GM21390 (cell line): ENCODE data around the gene BIRC5.
"Not testable (repeated sequence)": the region's sequence is repeated elsewhere in the genome, so short reads cannot be mapped to it uniquely, and the experiment has no call there.

Experiments used
- ATAC-seq: cut with Tn5 transposase; IDR thresholded peaks from one replicate; pipeline ENCODE4 v1.9.1; 2021; ENCODE audit not compliant: unreplicated experiment

Gene BIRC5

DNA sequence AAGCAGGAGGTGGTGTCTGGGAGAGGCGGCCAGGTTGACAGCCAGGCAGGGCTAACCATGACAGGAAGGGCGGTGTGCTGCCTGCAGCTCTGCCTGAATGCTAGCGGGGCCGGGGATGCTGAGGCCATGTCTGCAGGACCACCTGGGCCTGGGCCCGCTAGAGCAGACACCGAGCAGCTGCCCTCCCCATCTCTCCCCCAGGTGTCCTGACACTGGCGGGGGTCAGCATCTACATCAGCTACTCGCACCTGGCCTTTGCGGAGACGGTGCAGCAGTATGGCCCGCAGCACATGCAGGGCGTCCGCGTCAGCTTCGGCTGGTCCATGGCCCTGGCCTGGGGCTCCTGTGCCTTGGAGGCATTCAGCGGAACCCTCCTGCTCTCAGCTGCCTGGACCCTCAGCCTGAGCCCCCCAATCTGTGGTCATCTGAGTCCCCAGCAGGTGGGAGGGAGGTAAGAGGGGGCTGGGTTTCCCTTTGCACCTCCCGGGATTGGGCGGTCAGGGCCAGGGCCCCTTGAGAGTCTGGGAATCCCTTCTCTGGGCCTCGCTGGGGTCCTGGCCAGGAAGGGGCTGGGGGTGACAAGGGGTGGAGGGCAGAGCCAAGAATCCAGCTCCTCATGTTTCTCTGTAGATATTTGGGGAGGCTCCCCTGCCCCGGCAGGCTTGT lies 24.9 kb downstream of the BIRC5 start:
- ATAC-seq = no peak

DNA sequence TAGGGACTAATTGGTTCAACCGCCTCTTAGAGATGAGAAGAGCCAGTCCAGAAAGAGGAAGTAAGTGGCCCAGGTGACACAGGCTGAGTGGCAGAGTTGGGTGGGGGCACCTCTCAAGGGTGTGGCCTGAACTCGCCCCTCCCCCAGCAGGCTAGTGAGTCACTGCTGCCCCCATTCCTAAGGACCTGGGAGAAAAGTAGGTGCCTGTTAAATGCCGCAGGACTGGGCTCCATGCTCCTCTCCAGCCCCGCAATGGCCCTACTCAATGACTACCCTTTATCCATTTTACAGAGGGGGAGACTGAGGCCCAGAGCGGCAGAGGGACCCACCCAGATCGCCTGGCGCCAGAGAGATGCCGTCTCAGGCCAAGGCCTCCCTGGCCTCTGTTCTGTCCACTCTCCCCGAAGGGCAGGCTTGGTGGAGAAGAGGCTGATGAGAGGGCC lies 25.5 kb downstream of the BIRC5 start:
- no peak for ATAC-seq

DNA sequence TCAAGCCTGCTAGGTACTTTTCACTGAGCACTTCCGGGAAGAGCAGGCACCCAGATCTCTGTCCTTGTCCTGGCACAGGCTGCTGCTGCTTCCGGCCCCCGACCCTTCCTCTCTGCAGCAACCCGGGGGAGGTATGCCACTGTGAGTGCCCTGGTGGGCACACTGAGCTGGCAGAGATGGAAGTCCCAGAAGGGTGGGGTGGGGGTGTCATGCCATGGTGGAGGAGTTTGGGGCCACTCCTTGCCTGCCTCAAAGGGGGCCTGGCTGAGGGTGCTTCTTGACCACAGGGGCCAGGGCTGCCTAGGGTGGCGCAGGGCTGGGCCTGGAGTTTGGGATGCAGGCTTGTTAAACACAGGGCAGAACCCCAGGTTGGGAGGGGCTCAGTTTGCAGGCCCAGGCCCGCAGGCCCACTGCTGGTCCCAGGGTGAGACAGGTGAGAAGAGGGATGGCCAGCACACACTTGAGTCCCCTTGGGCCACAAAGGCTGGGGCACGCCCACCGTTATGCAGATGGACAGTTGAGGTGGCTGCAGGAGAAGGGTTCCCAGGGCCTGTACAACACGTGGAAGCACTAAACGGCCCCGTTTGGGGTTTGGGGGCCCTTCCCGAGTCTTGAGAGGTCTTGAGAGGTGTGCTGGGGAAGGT lies 26.1 kb downstream of the BIRC5 start:
- no peak for ATAC-seq

DNA sequence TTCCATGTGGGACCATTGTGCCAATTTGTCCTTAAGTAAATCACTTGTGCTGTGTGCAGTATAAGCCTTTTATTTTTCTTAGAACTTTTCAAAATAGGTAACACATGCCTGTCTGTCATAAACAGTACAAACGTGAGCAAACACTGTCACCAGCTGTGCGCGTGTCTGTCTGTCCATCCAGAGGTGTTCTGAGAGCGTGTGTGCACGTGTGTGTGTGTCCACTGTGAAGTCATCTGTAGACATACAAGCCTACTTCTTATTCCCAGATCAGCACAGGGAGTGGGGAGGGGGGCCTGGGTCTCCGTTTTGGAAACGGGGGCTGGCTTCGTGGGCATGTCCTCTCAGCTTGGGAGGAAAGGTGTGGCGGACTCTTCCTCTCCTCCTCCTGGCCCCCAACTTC lies 26.8 kb downstream of the BIRC5 start:
- ATAC-seq = no peak

DNA sequence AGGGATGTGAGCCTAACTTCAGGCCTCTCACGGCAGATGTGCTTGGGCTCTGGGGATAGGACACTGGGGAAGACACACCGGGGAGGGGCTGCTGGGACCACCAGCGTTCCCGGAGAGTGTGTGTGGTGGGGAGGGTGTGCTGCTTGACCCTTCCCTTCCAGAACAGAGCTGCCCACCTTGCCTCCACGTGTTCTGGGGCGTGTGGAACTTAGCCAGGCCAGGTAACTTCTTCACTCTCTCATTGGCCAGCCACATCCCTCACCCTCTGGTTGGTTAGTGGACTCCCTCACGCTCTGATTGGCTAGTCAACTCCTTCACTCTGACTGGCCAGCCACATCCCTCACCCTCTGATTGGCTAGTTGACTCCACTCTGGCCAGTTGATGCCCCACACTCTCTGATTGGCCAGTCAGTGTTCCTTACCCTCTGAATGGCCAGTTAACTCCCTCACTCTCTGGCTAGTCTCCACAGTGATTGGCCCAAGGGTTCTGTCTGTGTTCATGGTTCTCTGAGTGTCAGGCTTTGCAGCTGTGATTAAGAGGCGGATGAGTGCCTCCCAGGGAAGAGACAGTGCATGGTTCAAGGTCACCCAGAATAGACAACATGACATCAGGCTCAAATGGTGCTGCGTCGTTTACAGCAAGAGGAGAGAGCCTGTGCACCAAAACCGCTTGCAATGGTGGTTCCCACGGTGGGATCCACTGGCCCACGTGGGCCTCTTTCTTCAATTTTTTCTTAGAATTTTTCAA lies 27.4 kb downstream of the BIRC5 start:
- no peak for ATAC-seq

DNA sequence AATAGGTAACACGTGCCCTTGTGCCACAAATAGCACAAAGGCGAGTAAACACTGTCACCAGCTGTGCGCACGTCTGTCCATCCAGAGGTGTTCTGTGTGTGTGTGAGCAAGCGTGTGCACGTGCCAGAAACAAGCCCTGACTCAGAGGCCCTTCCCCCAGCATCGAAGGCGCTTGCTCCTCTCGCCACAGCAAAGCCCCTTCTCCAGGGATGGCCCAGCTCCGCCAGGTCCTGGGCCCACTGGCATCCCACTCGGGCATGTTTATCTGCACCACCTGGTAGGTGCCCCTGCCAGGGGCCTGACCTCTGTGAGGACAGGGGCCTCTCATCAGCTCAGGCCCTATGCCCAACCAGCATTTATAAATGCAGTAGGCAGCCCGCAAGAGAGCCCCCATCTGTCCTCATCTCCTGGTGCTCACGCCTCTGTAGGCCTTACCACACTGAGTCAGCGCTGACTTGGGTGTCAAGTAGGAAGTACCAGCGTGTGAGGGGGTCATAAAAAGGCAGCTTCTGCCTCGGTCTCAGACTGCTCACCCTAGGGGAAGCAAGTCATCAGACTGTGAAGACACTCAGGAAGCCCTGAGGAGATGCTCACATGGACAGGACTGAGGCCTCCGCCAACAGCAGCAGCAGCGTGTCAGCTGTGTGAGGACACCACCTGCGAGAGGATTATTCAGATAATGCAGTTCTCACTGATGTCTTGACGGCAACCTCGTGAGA lies 28.1 kb downstream of the BIRC5 start:
- ATAC-seq = no peak

DNA sequence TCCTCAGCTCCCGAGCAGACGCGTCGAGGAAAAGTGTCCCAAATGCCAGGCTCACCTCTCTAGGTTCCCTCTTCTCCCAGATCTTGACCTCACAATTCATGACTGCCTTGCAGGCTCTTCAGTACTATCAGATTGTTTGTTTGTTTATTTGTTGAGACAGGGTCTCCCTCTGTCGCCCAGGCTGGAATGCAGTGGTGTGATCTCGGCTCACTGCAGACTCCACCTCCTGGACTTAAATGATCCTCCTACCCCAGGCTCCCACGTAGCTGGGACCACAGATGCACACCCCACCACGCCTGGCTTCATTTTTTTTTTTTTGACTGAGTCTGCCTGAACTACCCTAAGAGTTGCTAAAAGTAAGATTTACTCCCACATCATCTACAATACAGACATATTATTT lies 33.3 kb downstream of the BIRC5 start:
- ATAC-seq = no peak

DNA sequence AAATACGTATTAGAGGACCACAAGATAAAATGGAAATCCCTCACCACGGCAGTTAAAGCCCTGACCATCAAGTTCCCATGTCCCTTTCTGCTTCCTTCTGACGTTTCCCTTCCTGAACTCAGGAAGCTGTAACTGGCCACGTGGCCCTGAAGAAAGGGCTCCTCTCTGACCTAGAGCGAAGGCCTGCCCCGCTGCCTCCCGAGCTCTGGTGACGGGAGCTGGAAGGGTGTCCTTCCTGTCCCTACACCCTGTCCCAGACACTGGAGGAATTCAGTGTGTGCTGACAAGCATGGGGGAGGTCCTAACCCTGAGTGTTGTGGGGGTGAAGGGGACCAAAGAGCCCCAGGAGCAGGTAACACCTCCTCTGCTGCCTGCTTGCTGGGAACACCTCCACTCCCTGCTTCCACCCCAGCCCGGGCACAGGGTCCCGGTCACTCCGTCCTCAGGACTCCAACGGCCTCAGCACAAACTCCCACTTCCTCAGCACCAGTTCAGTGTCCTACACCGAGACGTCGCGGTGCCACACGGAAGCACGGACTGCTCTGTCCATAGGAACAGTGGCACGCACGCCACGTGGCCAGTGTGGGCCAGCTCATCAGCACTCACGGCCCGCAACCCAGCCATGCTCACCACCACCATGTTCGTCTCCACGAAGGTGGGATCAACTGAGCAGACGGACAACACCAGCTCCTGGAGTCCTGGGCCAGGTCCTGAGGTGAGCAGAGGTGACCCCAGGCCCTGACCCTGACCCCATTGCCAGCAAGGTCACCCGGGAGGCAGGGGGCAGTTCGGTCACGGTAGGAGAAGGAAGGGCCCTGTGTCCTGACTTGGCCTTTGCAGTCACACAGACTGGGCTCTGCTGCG lies 34.2 kb downstream of the BIRC5 start:
- no peak for ATAC-seq

DNA sequence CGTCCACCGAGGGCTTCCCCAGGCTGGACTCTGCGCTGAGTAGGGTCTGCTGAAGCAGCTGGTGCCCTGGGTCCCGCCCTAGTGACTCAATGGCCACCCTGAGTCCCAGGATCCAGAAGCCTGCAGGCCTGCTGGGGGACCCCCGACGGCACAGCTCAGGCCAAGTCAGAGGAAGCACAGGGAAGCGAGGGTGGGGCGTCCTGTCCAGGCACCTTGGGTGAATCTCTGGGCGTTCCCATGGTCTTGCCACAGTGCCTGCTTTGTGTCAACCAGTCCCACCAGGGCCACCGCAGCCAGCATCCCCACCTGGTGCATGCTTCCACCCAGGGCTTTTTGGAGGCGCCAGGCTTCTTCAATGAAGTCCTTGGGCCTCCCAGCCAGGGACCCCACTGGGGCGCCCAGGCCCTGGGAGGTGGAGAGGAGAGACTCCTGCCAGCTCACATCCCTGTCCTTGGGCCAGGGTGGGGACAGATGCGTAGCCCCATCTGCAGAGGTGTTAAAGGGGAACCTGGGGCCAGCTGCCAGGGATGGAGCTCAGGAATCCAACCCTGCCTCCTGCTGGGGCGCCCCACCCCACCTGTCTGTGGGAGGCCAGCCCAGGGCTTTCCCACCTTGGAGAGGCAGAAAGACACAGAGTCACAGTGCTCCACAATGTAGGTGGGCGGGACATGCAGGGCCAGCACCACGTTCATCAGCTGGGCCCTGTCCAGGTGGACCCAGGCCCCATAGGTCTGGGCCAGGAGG lies 35.2 kb downstream of the BIRC5 start:
- ATAC-seq = no peak

DNA sequence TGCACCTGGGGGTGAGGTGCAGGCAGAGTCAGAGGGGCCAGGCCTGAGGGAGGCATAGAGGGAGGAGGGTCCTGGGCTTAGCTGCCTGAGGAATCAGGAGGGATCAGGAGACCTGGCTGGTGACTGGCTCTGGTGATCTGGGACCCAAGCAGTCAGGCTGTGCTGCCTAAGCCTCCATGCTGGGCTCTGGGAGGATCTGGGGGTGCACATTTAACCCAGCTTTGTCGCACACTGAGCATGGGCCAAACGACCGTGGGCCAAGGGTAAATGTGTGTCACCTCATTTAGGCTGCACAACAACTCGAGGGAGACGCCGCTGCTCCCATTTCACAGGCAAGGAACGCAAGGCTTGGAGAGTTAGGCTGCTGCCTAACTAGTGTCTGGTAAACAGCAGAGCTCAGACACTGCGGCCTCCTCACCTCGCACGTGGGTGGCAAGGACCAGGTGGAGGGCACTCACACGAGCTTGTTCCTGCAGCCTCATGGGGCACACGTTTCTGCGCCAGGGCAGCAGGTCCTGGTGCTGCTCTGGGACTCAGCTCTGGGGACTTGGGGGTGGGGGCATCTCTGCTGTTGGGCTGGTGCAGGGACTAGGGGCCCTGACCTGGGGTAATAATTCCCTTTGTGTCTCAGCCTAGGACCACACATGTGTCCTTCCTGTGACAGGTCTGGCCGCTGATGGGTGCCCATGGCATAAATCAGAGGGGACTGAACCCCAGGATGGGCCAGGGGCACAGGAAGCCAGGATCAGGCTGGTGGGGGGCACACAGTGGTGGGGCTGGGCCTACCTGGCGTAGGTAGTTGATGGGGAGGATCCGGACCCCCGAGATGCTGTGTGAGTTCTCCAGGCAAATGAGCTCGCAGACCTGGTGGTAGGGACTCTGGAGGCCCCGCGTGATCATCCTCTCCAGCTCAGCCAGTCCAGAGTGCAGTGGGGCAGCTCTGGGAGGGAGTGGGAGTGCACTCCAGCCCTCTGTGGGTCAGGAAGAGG lies 36.1 kb downstream of the BIRC5 start:
- ATAC-seq = no peak

DNA sequence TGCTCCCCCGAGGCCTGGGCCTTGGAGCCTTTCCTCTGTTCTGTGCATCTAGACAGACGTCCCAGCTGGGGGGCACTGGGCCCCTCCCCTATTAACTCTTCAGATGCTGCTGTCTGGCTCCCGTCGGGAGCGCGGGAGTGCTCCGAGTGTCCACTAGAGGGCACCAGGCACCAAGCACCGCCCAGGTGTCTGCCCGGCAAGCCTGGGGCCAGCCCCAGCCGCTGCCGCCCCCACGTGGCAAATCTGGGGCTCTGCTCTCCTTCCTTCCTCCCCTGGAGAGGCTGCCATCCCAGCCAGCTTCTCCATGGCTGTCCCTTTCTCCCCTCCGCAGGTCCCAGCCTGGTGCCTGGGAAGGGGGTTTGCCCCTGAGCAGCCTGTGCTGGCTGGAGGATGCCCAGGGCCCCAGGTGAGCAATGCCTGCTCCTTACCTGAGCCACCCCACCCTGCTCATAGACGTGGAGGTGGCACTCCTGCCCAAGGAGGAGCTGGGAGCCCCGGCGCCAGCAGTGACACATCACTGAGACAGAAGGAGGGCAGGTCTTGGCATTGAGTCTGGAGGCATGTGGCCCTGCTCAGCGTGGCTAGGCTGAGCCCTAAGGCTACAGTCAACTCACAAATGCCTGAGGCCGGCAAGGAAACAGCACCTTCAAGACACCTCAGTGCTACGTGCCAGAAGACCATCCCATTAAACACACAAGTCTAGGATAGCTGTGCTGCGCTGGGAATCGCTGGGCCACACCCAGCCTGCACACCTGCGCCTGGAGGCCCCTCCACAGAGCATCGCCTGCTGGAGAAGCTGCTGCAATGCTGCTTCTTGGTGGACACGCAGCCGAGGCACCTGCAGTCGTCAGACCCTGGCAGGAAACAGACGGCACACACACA lies 37.1 kb downstream of the BIRC5 start:
- ATAC-seq = no peak

DNA sequence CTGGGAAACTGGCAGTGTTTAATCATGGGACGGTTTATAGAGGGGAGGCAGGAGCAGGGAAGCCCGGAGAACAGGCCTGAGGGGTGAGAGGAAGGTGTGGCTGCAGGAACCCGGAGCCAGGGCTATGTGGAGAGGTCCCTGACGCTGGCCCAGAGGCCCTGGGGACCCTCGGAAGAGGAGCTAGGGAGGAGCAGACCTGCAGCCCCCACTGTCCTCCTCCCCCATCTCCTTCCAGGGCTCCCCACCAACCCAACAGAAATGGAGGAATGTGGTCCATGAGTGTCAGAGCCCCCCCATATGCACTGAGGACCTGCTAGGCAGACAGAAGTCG lies 37.7 kb downstream of the BIRC5 start:
- ATAC-seq = no peak

DNA sequence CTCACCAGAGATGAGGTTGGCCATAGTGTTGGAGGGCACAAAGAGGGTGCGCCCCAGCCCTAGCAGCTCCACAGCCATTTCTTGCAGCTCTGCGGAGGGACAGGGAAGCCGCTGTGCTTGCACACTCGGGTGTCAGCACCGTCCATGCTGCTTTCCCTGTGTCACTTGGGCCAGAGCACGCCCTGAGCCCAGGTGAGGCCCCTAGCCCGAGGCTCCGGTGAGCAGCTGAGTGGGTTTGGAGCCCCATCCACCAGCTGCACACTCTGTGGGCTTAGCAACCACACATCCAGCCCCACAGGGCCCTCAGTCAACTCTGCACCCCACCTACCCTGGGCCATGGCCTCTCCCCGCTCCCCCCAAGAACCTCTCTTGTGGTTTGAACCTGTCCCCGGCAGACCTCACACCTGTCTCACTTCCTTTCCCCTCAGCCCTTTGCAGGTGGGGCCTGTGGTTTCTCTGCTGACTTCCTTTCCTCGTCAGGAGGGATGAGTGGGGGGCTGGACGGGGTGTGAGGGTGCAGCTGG lies 38.1 kb downstream of the BIRC5 start:
- no peak for ATAC-seq

DNA sequence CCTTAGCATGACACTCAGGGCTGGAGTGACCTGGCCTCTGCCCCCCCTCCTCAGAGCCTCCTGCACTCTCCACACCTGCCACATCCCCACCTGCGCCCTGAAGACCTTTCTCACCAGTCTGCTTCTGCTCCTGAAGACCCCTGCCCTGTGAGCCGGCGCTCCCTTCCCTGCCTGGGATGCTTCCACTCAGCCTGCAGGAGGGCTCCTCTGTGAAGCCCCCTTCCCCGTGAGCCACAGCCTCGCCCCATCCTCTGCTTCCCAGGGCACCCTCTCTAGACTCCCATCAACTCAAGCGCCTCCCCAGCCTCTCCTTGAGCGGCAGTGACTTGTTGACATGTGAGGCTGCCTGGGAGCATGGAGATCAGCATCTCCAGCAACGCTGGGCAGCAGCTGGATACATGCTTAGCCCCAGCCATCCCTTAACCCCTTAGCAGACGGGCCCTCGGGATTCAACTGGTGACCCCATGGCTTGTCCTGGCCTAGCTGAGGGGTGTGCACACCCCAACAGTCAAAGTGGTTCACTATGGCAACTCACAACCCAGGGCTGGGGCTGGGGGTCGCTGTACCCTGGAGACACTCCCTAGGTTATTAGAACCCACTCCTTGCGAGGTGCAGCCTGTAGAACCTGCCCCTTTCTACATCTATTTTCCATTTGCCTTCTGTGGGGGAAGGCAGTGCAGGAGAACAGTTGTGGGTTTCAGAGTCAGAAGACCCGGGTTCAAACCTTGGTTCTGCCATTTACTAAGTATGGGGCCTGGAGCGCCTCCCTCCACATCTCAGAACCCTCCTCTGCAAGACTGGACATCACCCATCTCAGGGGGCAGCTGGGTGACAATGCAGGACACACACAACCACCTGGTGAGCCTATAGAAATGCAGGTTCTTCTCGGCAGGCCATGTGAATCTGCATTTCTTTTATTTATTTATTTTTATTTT lies 38.9 kb downstream of the BIRC5 start:
- ATAC-seq = no peak

DNA sequence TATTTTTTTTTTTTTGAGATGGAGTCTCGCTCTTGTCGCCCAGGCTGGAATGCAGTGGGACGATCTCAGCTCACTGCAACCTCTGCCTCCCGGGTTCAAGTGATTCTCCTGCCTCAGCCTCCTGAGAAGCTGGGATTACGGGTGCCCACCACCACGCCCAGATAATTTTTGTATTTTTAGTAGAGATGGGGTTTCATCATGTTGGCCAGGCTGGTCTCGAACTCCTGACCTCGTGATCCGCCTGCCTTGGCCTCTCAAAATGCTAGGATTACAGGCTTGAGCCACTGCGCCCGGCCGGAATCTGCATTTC lies 39.5 kb downstream of the BIRC5 start:
- ATAC-seq = not testable (repeated sequence)

DNA sequence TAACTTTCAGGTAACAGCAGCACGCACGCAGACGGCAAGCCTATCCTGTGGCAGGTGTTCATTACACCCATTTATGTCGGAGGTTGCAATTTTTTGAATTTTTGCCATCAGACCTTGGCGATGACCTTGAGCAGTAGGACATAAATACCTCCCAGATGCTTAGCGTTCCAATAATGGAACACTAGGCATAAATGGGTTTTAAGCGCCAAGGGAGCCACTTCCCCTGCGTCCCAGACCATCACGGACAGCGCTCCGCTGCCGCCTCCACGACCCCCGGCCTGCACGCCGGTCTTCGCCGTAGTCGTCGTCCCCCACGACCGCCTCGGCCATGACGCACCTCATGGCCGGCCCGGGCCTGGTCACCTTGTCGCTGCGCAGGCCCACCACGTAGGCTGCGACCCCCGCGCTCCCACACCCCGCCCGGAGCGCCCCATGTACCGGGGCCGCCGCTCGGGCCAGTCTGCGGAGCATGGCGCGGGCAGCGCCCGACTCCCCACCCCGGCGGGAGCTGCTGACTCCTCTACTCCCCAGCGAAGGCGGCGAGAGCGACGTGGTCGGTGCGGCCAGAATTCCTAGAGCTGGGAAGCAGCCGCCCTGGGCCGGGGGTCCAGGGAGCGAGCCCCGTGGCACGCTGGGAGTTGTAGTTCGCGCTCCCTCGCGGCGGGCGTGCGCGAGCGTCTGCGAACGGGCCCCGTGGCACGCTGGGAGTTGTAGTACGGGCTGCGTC lies 40.1 kb downstream of the BIRC5 start:
- no peak for ATAC-seq
